ENCODE measurements around the gene NFKBIL1.
A peak's percentile ranks its signal among the peaks of the same experiment; 100 is the strongest.

Gene NFKBIL1

GRCh38 chr6:31541658-31542521 is 5.5 kb upstream of the NFKBIL1 start, which contains the start of gene DDX39B:
DDX39B (minus strand) TSS chr6:31542003; CDS start chr6:31540532, 1,471 bp downstream.
- H2BK12ac ChIP-seq (ENCODE audit: low read length), result no peak within 1 kb of the TSS
- H3K27me3 ChIP-seq (ENCODE audit: control insufficient read depth in 3 of 3, insufficient read depth in 3 of 3, low read depth in 1 of 3, low read length in 3 of 3), result no peaks in the 10 kb centered on the region
- H2AFZ ChIP-seq (ENCODE audit: low read length), result peak within 1 kb of the TSS; percentile 90
- peak within 1 kb of the TSS; percentile 92 for H3K18ac ChIP-seq (ENCODE audit: low read length)
- H2BK5ac ChIP-seq (ENCODE audit: low read length), result peak within 1 kb of the TSS; percentile 95
- peak; percentile 92 for DNase-seq (ENCODE audit: low spot score)
- H3K79me1 ChIP-seq (ENCODE audit: low read depth, low read length), result peaks cover 4% of the 10 kb centered on the region
- no peak within 1 kb of the TSS for H3K14ac ChIP-seq (ENCODE audit: low read length)
- no peak within 1 kb of the TSS for H2BK15ac ChIP-seq (ENCODE audit: low read length)
- no peaks in the 10 kb centered on the region for H3K9me3 ChIP-seq (replicated peaks in 1 of 2; ENCODE audit: control insufficient read depth in 2 of 2, insufficient read depth in 1 of 2, low read depth in 1 of 2, low read length in 2 of 2)
- no peak within 1 kb of the TSS for H4K8ac ChIP-seq (ENCODE audit: low read depth, low read length)
- H3K4ac ChIP-seq (ENCODE audit: low read length), result no peak within 1 kb of the TSS
- peak within 1 kb of the TSS; percentile 39 for H3K23ac ChIP-seq (ENCODE audit: low read depth, low read length, poor library complexity)
- peak within 1 kb of the TSS; percentile 75 for H3K4me2 ChIP-seq (ENCODE audit: insufficient read depth, low read length, poor library complexity, severe bottlenecking)
- no peak within 1 kb of the TSS for H2AK5ac ChIP-seq (ENCODE audit: low read depth, low read length)
- no CpG with 5 or more reads among the region's 43 CpGs for WGBS, 2 donors (ENCODE audit: extremely low coverage in 2 of 2, insufficient read length in 2 of 2, insufficient replicate concordance in 1 of 2)
- no peak within 1 kb of the TSS for H2BK120ac ChIP-seq (ENCODE audit: low read depth, low read length)
- peak within 1 kb of the TSS; percentile 87 to 92 for H3K4me3 ChIP-seq (ENCODE audit: low read length in 2 of 2)
- H3K4me1 ChIP-seq (ENCODE audit: control insufficient read depth in 2 of 2, insufficient read depth in 1 of 2, low read depth in 1 of 2, low read length in 2 of 2), result peaks cover 13 to 26% of the 10 kb centered on the region in 2 donors
- H3K36me3 ChIP-seq (replicated peaks in 1 of 2; ENCODE audit: control insufficient read depth in 2 of 2, insufficient read depth in 2 of 2, low read length in 2 of 2), result peaks cover 25 to 42% of the 10 kb centered on the region in 2 donors
- peak within 1 kb of the TSS; percentile 91 for H3K9ac ChIP-seq (ENCODE audit: low read depth, low read length, poor library complexity)
- peak within 1 kb of the TSS; percentile 27 for H4K91ac ChIP-seq (ENCODE audit: low read depth, low read length, poor library complexity)
- H3K27ac ChIP-seq (replicated peaks; ENCODE audit: low read length), result peak within 1 kb of the TSS; percentile 89

GRCh38 chr6:31543639-31544038 is 3.8 kb upstream of the NFKBIL1 start:
- peaks cover 19 to 31% of the 10 kb centered on the region in 2 donors for H3K4me1 ChIP-seq (ENCODE audit: control insufficient read depth in 2 of 2, insufficient read depth in 1 of 2, low read depth in 1 of 2, low read length in 2 of 2)

DNA sequence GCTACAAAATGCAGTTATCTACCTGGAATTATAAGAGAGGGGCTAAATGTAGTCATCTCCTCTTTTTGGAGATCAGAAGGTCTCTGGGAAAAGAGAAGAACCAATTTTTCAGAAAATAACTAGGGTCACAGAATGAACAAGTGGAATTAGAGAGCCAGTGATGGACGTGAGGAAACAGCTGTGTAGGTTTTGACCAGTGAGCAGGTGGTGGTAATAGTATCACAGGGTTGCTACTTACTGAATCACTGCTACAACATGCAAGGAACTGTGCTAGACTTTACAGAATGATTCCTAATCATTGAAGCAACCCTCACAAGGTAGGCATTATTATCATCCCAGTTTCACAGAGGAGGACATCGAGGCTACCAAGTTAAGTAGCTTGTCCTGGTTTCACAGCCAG is 2.7 kb upstream of the NFKBIL1 start:
- Histone ChIP-seq H3K27me3 (ENCODE audit: control insufficient read depth in 3 of 3, insufficient read depth in 3 of 3, low read depth in 1 of 3, low read length in 3 of 3) (no peaks in the 10 kb centered on the region), H3K36me3 (replicated peaks in 1 of 2; ENCODE audit: control insufficient read depth in 2 of 2, insufficient read depth in 2 of 2, low read length in 2 of 2) (peaks cover 7 to 32% of the 10 kb centered on the region in 2 donors), H3K4me1 (ENCODE audit: control insufficient read depth in 2 of 2, insufficient read depth in 1 of 2, low read depth in 1 of 2, low read length in 2 of 2) (peaks cover 15 to 21% of the 10 kb centered on the region in 2 donors), H4K91ac (ENCODE audit: low read depth, low read length, poor library complexity) (no peak overlapping the region), H2BK5ac (ENCODE audit: low read length) (no peak overlapping the region), H2AFZ (ENCODE audit: low read length) (no peak overlapping the region), H3K4me2 (ENCODE audit: insufficient read depth, low read length, poor library complexity, severe bottlenecking) (no peak overlapping the region), H2BK12ac (ENCODE audit: low read length) (no peak overlapping the region), H3K23ac (ENCODE audit: low read depth, low read length, poor library complexity) (no peak overlapping the region), H3K9ac (ENCODE audit: low read depth, low read length, poor library complexity) (no peak overlapping the region), H3K79me1 (ENCODE audit: low read depth, low read length) (peaks cover 5% of the 10 kb centered on the region), H2BK15ac (ENCODE audit: low read length) (no peak overlapping the region), H3K4ac (ENCODE audit: low read length) (no peak overlapping the region), H3K18ac (ENCODE audit: low read length) (no peak overlapping the region), H3K4me3 (ENCODE audit: low read length in 2 of 2) (no peak overlapping the region), H3K27ac (replicated peaks; ENCODE audit: low read length) (no peak overlapping the region), H2BK120ac (ENCODE audit: low read depth, low read length) (no peak overlapping the region), H4K8ac (ENCODE audit: low read depth, low read length) (no peak overlapping the region), H3K9me3 (replicated peaks in 1 of 2; ENCODE audit: control insufficient read depth in 2 of 2, insufficient read depth in 1 of 2, low read depth in 1 of 2, low read length in 2 of 2) (peaks cover 0 to 2% of the 10 kb centered on the region in 2 donors), H3K14ac (ENCODE audit: low read length) (no peak overlapping the region), H2AK5ac (ENCODE audit: low read depth, low read length) (no peak overlapping the region)
- WGBS, 2 donors (ENCODE audit: extremely low coverage in 2 of 2, insufficient read length in 2 of 2, insufficient replicate concordance in 1 of 2), result no CpG with 5 or more reads among the region's 2 CpGs
- DNase-seq (ENCODE audit: low spot score), result no peak

More at GRCh38 chr6:31543639-31544038, 3.8 kb upstream of the NFKBIL1 start:
- Histone ChIP-seq H2AFZ (ENCODE audit: low read length) (no peak overlapping the region), H3K79me1 (ENCODE audit: low read depth, low read length) (peaks cover 8% of the 10 kb centered on the region), H4K91ac (ENCODE audit: low read depth, low read length, poor library complexity) (no peak overlapping the region), H2AK5ac (ENCODE audit: low read depth, low read length) (no peak overlapping the region), H3K9me3 (replicated peaks in 1 of 2; ENCODE audit: control insufficient read depth in 2 of 2, insufficient read depth in 1 of 2, low read depth in 1 of 2, low read length in 2 of 2) (peaks cover 0 to 2% of the 10 kb centered on the region in 2 donors), H3K4ac (ENCODE audit: low read length) (no peak overlapping the region), H2BK120ac (ENCODE audit: low read depth, low read length) (no peak overlapping the region), H4K8ac (ENCODE audit: low read depth, low read length) (no peak overlapping the region), H2BK12ac (ENCODE audit: low read length) (no peak overlapping the region), H3K4me3 (ENCODE audit: low read length in 2 of 2) (no peak overlapping the region), H3K9ac (ENCODE audit: low read depth, low read length, poor library complexity) (no peak overlapping the region), H3K23ac (ENCODE audit: low read depth, low read length, poor library complexity) (no peak overlapping the region), H2BK5ac (ENCODE audit: low read length) (no peak overlapping the region), H3K18ac (ENCODE audit: low read length) (no peak overlapping the region), H3K36me3 (replicated peaks in 1 of 2; ENCODE audit: control insufficient read depth in 2 of 2, insufficient read depth in 2 of 2, low read length in 2 of 2) (peaks cover 17 to 32% of the 10 kb centered on the region in 2 donors), H3K14ac (ENCODE audit: low read length) (no peak overlapping the region), H3K4me2 (ENCODE audit: insufficient read depth, low read length, poor library complexity, severe bottlenecking) (no peak overlapping the region), H3K27ac (replicated peaks; ENCODE audit: low read length) (no peak overlapping the region), H2BK15ac (ENCODE audit: low read length) (no peak overlapping the region), H3K27me3 (ENCODE audit: control insufficient read depth in 3 of 3, insufficient read depth in 3 of 3, low read depth in 1 of 3, low read length in 3 of 3) (no peaks in the 10 kb centered on the region)
- DNase-seq (ENCODE audit: low spot score), result no peak
- WGBS, 2 donors (ENCODE audit: extremely low coverage in 2 of 2, insufficient read length in 2 of 2, insufficient replicate concordance in 1 of 2), result no CpG with 5 or more reads among the region's 6 CpGs

- Histone ChIP-seq H2BK120ac (ENCODE audit: low read depth, low read length) (no peak overlapping the region), H3K4me2 (ENCODE audit: insufficient read depth, low read length, poor library complexity, severe bottlenecking) (no peak overlapping the region), H3K27me3 (ENCODE audit: control insufficient read depth in 3 of 3, insufficient read depth in 3 of 3, low read depth in 1 of 3, low read length in 3 of 3) (no peaks in the 10 kb centered on the region), H2BK15ac (ENCODE audit: low read length) (no peak overlapping the region), H3K14ac (ENCODE audit: low read length) (no peak overlapping the region), H2BK5ac (ENCODE audit: low read length) (peak overlapping the region; percentile 16), H3K23ac (ENCODE audit: low read depth, low read length, poor library complexity) (no peak overlapping the region), H4K8ac (ENCODE audit: low read depth, low read length) (no peak overlapping the region), H3K4me3 (ENCODE audit: low read length in 2 of 2) (peak overlapping the region in 1 of 2 donors; percentile 46), H3K79me1 (ENCODE audit: low read depth, low read length) (peaks cover 5% of the 10 kb centered on the region), H3K9ac (ENCODE audit: low read depth, low read length, poor library complexity) (no peak overlapping the region), H2AK5ac (ENCODE audit: low read depth, low read length) (no peak overlapping the region), H4K91ac (ENCODE audit: low read depth, low read length, poor library complexity) (no peak overlapping the region), H3K4ac (ENCODE audit: low read length) (no peak overlapping the region), H2AFZ (ENCODE audit: low read length) (no peak overlapping the region), H3K27ac (replicated peaks; ENCODE audit: low read length) (no peak overlapping the region), H3K4me1 (ENCODE audit: control insufficient read depth in 2 of 2, insufficient read depth in 1 of 2, low read depth in 1 of 2, low read length in 2 of 2) (peaks cover 12 to 15% of the 10 kb centered on the region in 2 donors), H3K18ac (ENCODE audit: low read length) (no peak overlapping the region), H2BK12ac (ENCODE audit: low read length) (no peak overlapping the region), H3K36me3 (replicated peaks in 1 of 2; ENCODE audit: control insufficient read depth in 2 of 2, insufficient read depth in 2 of 2, low read length in 2 of 2) (peaks cover under 1 to 32% of the 10 kb centered on the region in 2 donors), H3K9me3 (replicated peaks in 1 of 2; ENCODE audit: control insufficient read depth in 2 of 2, insufficient read depth in 1 of 2, low read depth in 1 of 2, low read length in 2 of 2) (peaks cover 0 to 2% of the 10 kb centered on the region in 2 donors)
- no peak for DNase-seq (ENCODE audit: low spot score)
- WGBS, 2 donors (ENCODE audit: extremely low coverage in 2 of 2, insufficient read length in 2 of 2, insufficient replicate concordance in 1 of 2), result no CpG with 5 or more reads among the region's 7 CpGs
These were observed 2.1 kb upstream of the NFKBIL1 start for GRCh38 chr6:31545291-31545690.
